HG02610 (cell line): ENCODE results near the gene COL6A2.
"Not testable (repeated sequence)": the region's sequence is repeated elsewhere in the genome, so short reads cannot be mapped to it uniquely, and the experiment has no call there.

ENCODE experiments used
- ATAC-seq: cut with Tn5 transposase; IDR thresholded peaks from one replicate; pipeline ENCODE4 v1.9.1; 2021; ENCODE audit warnings: mild to moderate bottlenecking, moderate library complexity; ENCODE audit not compliant: unreplicated experiment

The COL6A2 gene

DNA sequence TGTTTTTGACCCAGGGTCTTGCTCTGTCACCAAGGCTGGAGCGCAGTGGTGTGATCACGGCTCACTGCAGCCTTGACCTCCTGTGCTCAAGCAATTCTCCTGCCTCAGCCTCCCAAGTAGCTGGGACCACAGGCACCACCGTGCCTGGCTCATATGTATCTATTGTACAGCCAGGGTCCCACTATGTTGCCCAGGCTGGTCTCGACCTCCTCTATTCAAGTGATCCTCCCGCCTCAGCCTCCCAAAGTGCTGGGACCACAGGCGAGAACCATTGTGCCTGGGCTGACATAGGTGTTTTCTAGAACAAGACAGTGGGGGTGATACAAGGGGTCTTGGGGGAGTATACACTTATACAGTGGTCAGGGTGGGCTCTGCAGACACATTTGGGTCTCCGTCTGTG lies 40.0 kb downstream of the COL6A2 start:
- no peak for ATAC-seq

GRCh38 chr21:46138383-46138970 lies 40.6 kb downstream of the COL6A2 start:
- ATAC-seq = no peak

GRCh38 chr21:46139686-46140085 lies 41.8 kb downstream of the COL6A2 start:
- no peak for ATAC-seq

DNA sequence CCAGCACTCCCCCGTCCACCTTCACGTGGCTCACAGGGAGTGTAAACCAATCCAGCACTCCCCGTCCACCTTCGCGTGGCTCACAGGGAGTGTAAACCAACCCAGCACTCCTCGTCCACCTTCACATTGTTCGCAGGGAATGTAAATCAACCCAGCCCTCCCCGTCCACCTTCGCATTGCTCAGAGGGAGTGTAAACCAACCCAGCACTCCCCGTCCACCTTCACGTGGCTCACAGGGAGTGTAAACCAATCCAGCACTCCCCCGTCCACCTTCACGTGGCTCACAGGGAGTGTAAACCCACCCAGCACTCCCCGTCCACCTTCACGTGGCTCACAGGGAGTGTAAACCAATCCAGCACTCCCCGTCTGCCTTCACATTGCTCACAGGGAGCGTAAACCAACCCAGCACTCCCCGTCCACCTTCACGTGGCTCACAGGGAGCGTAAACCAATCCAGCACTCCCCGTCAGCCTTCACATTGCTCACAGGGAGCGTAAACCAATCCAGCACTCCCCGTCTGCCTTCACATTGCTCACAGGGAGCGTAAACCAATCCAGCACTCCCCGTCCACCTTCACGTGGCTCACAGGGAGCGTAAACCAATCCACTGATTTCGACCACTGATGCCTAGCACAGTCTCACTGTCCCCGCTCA lies 42.6 kb downstream of the COL6A2 start:
- ATAC-seq = not testable (repeated sequence)

GRCh38 chr21:46141767-46142581 lies 44.1 kb downstream of the COL6A2 start:
- no peak for ATAC-seq

GRCh38 chr21:46142582-46143473 lies 44.9 kb downstream of the COL6A2 start:
- ATAC-seq = no peak

- ATAC-seq = no peak
Measured at GRCh38 chr21:46144464-46145070, 46.7 kb downstream of the COL6A2 start.

DNA sequence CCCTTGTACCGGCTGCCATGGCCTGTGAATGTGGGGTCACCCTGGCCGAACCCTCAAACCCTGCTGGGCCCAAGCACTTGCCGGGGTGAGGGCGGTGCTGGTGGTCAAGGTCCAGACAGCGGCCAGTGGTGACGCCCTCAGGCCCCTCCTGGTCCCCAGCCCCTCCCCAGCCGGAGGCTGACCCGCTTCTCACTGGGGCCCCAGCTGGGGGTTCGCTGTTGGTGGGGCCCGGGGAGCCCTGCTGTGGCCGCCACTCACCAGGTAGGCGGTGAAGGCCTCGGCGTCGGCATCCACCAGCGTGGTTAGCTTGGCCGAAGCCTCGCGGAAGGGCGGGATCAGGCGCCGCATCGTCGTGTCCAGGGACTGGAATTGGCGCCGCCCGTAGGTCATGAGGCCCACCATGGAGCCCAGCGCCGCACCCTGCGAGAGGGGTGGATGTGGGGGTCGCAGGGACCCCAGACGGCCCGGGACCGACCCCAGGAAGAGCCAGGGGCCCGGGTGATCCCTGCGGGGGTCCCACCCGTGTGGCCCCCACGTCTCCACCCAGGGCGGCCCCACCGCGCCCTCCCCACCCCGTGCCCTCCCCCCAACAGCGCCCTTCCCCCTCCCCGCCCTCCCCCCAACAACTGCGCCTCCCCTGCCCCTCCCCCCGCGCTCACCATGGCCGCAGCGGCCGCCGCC lies 47.4 kb downstream of the COL6A2 start:
- ATAC-seq = no peak

DNA sequence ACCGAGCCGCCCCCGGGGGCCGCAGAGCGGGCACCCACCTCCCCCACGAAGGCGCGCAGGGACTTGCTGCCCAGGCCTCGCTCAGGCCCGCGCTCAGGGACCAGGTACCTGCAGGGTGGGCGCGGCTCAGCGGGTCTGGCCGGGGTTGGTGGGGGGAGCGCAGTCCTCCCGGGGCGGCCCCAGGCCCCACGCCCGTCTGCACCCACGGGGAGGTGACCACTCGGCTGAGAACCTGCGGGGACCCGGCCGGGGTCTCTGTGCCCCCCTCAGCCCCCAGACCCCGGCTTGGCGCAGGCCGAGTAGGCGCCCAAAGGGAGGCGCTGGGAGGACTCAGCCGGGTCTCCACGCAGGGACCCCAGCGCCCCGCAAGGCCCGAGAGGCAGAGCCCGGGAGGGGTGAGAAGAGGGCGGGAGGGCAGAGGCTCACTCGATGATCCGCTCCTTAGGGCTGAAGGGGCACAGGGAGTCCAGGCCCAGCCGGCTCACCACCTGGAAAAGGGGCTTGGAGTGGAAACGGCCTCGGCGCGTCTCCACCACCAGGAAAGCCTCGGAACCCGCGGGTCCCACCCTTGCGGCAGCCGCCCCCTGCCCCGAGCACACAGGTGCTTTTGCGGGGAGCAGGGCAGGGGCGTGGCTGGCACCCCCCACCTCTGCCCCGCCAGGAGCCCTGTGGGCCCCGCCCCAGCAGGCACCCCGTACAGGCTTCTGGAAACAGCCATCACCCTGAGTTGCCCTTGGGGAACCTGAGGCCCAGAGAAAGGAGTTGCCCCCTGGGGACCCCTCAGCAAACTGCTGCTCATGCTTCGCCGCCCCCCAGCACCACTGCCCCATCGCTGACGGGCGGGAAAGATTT lies 48.2 kb downstream of the COL6A2 start:
- ATAC-seq = no peak

DNA sequence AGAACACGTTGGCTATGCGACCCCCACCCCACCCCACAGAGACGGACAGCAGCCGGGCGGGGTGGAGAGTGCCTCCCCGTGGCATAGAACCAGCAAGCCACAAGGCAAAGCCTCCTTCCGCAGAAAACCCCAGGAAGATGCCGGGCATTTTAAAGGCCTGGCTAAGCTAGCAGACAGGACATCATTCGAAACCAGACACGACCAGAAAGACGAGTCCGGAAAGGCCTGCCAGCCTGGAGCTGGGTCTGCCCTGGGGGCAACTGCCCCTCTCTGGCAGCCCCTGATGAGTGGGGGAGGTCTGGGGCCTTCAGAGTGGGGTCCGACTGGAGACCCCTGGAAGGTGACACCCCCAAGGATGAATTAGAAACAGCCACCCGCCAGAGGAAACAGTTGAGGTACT lies 48.9 kb downstream of the COL6A2 start:
- no peak for ATAC-seq

DNA sequence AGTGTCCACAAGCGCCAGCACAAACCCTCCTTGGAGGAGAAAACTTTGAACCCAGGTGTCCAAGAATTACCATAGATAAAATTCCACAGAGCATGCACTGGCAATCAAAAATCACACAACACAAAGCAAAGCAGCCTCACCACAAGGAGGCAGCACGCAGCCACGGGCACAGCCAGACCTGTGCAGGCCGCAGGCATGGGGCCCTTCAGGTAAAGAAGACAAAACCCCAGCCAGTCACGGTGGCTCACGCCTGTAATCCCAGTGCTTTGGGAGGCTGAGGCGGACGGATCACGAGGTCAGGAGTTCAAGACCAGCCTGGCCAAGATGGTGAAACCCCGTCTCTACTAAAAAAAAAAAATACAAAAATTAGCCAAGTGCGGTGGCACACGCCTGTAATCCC lies 49.5 kb downstream of the COL6A2 start:
- not testable (repeated sequence) for ATAC-seq

DNA sequence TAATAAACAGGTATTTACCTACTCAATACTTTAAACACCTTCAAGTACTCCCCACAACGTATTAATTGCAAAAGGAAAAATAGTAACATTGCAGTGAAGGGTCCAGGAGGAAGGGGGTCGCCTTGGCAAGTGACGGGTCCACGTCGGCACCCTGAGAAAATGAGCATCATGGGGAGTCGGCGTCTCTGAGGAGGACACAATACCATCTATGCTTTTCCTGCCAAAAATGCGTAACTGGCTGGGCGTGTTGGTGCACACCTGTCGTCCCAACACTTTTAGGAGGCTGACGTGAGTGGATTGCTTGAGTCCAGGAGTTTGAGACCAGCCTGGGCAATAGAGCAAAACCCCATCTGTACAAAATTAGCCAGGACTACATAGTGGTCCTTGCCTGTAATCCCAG lies 50.2 kb downstream of the COL6A2 start:
- no peak for ATAC-seq

- ATAC-seq = no peak
Measured at GRCh38 chr21:46149205-46149901, 51.4 kb downstream of the COL6A2 start.

DNA sequence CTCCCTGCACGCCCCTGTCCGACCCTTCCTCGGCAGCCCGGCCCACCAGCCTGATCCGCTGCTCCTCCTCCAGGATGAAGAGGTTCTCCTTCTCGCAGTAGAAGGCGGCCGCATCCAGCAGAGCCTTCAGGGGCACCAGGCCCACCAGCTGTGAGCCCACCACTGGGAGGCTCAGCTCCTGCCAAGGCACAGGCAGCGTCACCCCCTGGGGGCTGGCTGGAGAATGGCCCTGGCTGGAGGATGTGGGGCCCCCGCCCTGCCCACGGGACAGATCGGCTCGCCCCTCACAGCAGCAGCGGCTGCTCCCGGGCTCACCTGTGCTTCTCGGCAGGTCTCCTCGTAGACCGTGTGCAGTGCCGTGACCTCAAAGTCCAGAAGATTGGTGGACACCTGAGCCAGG lies 52.2 kb downstream of the COL6A2 start:
- no peak for ATAC-seq

- no peak for ATAC-seq
Measured at GRCh38 chr21:46150491-46151121, 52.7 kb downstream of the COL6A2 start.

- no peak for ATAC-seq
Measured at GRCh38 chr21:46151261-46151988, 53.5 kb downstream of the COL6A2 start.
